Putamen (tissue), 1 donor: ENCODE measurements around the gene HSPA1L.
"Not testable (repeated sequence)": the region's sequence is repeated elsewhere in the genome, so short reads cannot be mapped to it uniquely, and the experiment has no call there.

Source experiments
- DNase-seq: peaks from one replicate; pipeline ENCODE4 v3.0.0-alpha.2; 2016; ENCODE audit warnings: low spot score

The HSPA1L gene

DNA sequence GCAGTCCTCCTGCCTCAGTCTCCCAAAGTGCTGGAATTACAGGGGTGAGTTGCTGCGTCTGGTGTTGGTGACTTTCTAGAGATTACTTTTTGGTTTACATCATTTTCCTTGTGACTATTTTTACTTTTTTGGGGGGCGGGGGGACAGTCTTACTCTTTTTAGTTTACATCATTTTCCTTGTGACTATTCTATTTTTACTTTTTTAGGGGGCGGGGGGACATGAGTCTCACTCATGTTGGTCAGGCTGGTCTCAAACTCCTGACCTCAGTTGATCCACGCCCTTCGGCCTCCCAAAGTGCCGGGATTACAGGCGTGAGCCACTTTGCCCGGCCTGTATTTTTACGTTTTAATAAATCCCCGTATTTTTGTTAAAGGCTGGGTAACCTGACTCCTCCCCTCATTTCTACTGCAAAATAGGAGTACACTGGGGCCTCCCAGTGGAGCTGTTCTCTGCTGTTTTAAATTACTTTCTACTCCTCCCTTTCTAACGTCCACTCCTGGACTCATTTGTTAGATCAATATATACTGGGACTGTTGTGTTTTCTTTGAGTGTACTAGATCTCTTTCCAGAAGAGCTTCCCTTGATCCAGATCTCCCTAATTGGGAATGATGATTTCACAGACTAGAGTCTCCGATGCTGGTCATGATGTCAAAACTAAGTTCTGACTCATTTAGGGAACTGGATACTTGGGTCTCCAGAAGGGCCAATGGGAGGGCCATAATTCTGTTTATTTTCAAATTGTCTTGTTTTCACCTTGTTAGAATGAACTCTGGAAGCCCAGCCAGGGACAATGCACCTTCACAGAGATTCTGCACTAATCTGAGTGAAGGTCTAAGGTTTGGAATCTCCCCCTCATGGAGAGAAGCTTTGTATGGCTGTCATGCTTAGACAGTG lies 21.6 kb upstream of the HSPA1L start:
- DNase-seq, result no peak

- no peak for DNase-seq
These were observed 21.0 kb upstream of the HSPA1L start for GRCh38 chr6:31836047-31836473.

GRCh38 chr6:31834367-31835250 lies 19.5 kb upstream of the HSPA1L start:
- peak; percentile 90 for DNase-seq

- no peak for DNase-seq
These were observed 16.5 kb upstream of the HSPA1L start for GRCh38 chr6:31831350-31832215.

GRCh38 chr6:31830886-31831335 lies 15.8 kb upstream of the HSPA1L start:
- DNase-seq, result no peak

GRCh38 chr6:31829633-31830283 lies 14.7 kb upstream of the HSPA1L start:
- DNase-seq, result peak; percentile 66

DNA sequence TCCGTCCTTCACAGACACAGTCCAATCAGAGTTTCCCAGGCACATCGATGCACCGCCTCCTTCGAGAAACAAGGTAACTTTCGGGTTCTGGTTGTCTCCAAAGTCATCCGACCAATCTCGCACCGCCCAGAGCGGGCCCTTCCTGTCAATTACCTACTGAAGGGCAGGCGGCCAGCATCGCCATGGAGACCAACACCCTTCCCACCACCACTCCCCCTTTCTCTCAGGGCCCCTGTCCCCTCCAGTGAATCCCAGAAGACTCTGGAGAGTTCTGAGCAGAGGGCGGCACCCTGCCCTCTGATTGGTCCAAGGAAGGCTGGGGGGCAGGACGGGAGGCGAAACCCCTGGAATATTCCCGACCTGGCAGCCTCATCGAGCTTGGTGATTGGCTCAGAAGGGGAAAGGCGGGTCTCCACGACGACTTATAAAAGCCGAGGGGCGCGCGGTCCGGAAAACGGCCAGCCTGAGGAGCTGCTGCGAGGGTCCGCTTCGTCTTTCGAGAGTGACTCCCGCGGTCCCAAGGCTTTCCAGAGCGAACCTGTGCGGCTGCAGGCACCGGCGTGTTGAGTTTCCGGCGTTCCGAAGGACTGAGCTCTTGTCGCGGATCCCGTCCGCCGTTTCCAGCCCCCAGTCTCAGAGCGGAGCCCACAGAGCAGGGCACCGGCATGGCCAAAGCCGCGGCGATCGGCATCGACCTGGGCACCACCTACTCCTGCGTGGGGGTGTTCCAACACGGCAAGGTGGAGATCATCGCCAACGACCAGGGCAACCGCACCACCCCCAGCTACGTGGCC lies 12.4 kb upstream of the HSPA1L start, which contains the start of gene HSPA1B:
Gene HSPA1B, plus strand, starts transcription at position 453 of the 794 bp plus-strand sequence. Its CDS starts 213 bp downstream, at position 666.
- peak; percentile 98 for DNase-seq

- no peak for DNase-seq
These were observed 11.8 kb upstream of the HSPA1L start for GRCh38 chr6:31826793-31827285.

DNA sequence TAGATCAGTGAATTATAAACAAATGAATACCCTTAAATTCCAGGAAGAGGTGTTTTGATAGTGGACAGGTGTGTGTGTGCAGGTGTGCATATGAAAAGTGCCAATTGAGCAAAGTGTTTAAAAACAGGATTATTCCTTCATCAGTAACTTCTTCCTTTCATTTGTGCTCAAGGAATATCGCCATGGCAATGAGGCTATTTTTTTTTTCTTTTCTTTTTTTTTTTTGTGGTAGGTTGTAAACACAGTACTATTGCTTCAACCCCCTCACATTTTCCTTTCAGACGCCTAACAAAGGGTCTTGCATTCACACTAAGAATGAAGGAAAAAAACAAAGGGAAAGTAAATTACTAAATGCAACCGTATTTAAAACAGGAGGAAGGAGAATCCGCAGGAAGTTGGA lies 10.5 kb upstream of the HSPA1L start:
- DNase-seq, result no peak

- DNase-seq, result not testable (repeated sequence)
These were observed 8.6 kb upstream of the HSPA1L start for GRCh38 chr6:31823592-31824196.

DNA sequence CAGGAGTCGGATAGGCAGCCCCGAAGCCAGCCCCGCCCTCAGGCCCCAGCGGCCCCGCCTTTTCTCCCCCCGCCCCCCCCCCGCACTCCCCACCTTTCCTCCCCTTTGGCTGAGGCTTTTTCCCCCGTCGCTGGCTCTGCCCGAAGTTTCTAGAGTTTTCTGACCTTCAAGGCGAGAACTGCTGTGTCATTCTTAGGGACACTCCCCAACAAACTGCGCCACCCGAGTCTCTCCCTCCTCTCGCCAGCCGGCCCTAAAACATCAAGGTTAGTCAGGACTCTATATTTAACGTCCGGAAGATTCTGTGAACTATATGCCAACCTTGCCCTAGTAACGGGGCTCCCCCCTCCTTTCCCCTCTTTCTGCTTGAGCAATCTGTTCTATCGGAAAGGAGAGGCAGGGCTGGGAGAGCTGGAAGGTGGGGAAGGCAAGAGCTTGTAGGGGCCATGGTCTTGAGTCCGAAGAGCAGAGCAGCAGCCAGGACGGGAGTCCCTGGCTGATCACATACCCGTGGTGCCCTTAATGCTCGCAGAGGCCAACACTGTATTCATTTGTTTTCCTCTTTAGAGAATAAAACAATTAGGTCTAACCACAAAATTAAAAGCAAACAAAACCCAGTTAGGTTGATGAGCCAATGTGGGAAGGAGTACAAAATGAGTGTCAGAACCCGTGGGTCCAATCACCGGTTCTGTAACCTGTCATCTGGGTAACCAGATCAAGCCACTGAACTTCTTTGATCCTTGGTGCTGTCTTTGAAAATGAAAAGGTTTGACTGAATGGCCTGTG lies 7.1 kb upstream of the HSPA1L start:
- peak; percentile 82 for DNase-seq

GRCh38 chr6:31821301-31822035 lies 6.4 kb upstream of the HSPA1L start:
- DNase-seq, result peak; percentile 70

GRCh38 chr6:31820399-31820798 lies 5.3 kb upstream of the HSPA1L start:
- DNase-seq, result not testable (repeated sequence)

DNA sequence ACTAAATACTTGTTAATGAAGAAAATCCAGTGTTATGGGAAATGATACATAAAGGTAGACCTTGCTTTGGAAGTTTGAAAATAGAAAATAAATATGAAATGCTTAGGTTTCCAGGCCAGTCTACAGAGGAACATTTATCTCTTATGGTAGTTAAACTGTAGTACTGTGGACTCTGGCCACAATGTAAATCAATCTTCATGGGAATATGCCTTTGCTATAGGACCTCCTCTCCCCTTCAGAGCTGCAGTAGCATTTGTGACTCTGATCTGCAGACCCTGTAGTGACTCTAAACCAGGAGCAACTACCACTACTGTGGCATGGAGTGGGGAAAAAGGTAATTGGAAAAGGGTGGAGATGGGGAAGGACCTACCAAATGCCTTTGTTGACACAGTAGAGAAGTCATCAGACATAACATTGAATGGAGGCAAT lies 4.8 kb upstream of the HSPA1L start:
- no peak for DNase-seq

DNA sequence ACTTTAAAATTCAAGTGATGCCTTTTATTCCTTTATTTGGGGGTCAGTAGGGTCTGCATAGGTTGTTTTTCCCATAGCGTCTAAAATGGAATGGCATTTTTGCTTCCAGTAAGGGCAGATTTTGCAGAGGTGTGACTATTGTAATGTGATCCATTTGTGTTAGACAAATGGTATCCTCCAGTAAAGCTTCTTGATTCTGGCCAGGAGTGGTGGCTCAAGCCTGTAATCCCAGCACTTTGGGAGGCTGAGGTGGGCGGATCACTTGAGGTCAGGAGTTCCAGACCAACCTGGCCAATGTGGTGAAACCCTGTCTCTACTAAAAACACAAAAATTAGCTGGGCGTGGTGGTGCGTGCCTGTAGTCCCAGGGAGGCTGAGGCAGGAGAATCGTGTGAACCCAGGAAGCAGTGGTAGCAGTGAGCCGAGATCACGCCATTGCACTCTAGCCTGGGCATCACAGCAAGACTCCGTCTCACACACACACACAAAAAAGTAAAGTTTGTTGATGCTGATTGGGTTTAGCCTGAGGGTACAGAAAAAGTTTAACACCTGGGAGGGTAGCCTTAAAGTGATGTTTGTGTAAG lies 2.9 kb upstream of the HSPA1L start:
- DNase-seq, result peak; percentile 38

- DNase-seq, result peak; percentile 46
These were observed 2.2 kb upstream of the HSPA1L start for GRCh38 chr6:31817133-31817928.

- DNase-seq, result peak; percentile 98
These were observed 432 bp downstream of the HSPA1L start for GRCh38 chr6:31814677-31815024.
